NT2/D1 (cell line): ENCODE data around the gene SMIM29.

Experiments
- DNase-seq: peaks from one replicate; pipeline ENCODE4 v3.0.0-alpha.2; 2011; ENCODE audit warnings: low read depth, low spot score
- H3K27me3 ChIP-seq: 2 replicates; pipeline ENCODE4 v1.6.0; 2011; ENCODE audit warnings: mild to moderate bottlenecking; ENCODE audit not compliant: insufficient read length, insufficient read depth
- H3K36me3 ChIP-seq: 2 replicates; pipeline ENCODE4 v1.6.1; 2011; ENCODE audit warnings: mild to moderate bottlenecking, low read length, mixed read lengths; ENCODE audit not compliant: insufficient read depth, insufficient read length
- H3K4me1 ChIP-seq: 2 replicates; pipeline ENCODE4 v1.5.1; 2011; ENCODE audit not compliant: insufficient read depth, insufficient read length
- H3K4me3 ChIP-seq: 2 replicates; pipeline ENCODE4 v1.5.1; 2011; ENCODE audit warnings: low read depth; ENCODE audit not compliant: insufficient read length
- H3K9ac ChIP-seq: 2 replicates; pipeline ENCODE4 v1.6.0; 2011; ENCODE audit warnings: low read depth; ENCODE audit not compliant: insufficient read length
- H3K9me3 ChIP-seq: 2 replicates; pipeline ENCODE4 v1.5.1; 2011; ENCODE audit warnings: mild to moderate bottlenecking, low read length; ENCODE audit not compliant: insufficient read depth
- SUZ12 ChIP-seq: IDR thresholded peaks from 2 replicates; pipeline ENCODE4 v1.6.1; 2011; ENCODE audit not compliant: insufficient read length, insufficient read depth; ENCODE audit errors: extremely low read depth
- YY1 ChIP-seq: IDR thresholded peaks from 2 replicates; pipeline ENCODE4 v1.6.1; 2011; ENCODE audit not compliant: insufficient read length, insufficient read depth
- ZNF274 ChIP-seq: IDR thresholded peaks from 2 replicates; pipeline ENCODE4 v1.6.1; 2011; ENCODE audit warnings: mild to moderate bottlenecking, low read depth, low read length

Gene SMIM29

GRCh38 chr6:34218691-34219090 lies 30.1 kb downstream of the SMIM29 start:
- TF ChIP-seq ZNF274 (no peak), SUZ12 (no peak)
- Histone ChIP-seq H3K4me1 (peaks cover 6% of the 10 kb centered on the region), H3K4me3 (no peak overlapping the region), H3K36me3 (no peaks in the 10 kb centered on the region), H3K27me3 (no peaks in the 10 kb centered on the region), H3K9me3 (no peaks in the 10 kb centered on the region), H3K9ac (no peak overlapping the region)
- DNase-seq, result no peak

DNA sequence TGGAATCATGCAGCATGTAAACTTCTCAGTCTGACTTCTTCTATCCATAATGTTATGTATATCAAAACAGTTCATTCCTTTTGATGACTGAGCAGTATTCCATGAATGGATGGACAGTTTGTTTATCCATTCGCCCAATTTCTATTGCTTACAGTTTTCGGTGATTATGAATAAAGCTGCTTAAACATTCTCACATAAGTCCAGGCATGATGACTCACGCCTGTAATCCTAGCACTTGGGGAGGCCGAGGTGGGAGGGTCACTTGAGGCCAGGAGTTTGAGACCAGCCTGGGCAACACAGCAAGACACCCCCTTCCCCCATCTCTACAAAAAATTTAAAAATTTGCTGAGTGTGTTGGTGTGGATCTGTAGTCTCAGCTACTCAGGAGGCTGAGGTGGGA lies 35.0 kb downstream of the SMIM29 start:
- H3K4me3 ChIP-seq, result no peak overlapping the region
- no peak for DNase-seq
- H3K36me3 ChIP-seq, result no peaks in the 10 kb centered on the region
- no peaks in the 10 kb centered on the region for H3K4me1 ChIP-seq
- H3K9me3 ChIP-seq, result no peaks in the 10 kb centered on the region
- TF ChIP-seq ZNF274 (no peak), SUZ12 (no peak), YY1 (no peak)
- no peaks in the 10 kb centered on the region for H3K27me3 ChIP-seq
- no peak overlapping the region for H3K9ac ChIP-seq

GRCh38 chr6:34207695-34208443 lies 40.9 kb downstream of the SMIM29 start:
- H3K36me3 ChIP-seq, result no peaks in the 10 kb centered on the region
- no peaks in the 10 kb centered on the region for H3K27me3 ChIP-seq
- no peak for DNase-seq
- TF ChIP-seq YY1 (no peak), SUZ12 (no peak), ZNF274 (no peak)
- peaks cover under 1% of the 10 kb centered on the region; the same call in 1 of the 2 replicates for H3K9me3 ChIP-seq
- H3K4me1 ChIP-seq, result no peaks in the 10 kb centered on the region
- no peak overlapping the region for H3K4me3 ChIP-seq
- H3K9ac ChIP-seq, result no peak overlapping the region

GRCh38 chr6:34206726-34207125 lies 42.1 kb downstream of the SMIM29 start:
- H3K9me3 ChIP-seq, result peaks cover 10% of the 10 kb centered on the region; the same call in 1 of the 2 replicates
- no peaks in the 10 kb centered on the region for H3K36me3 ChIP-seq
- TF ChIP-seq ZNF274 (no peak), SUZ12 (no peak), YY1 (no peak)
- no peak for DNase-seq
- no peaks in the 10 kb centered on the region for H3K4me1 ChIP-seq
- H3K27me3 ChIP-seq, result no peaks in the 10 kb centered on the region
- no peak overlapping the region for H3K4me3 ChIP-seq
- H3K9ac ChIP-seq, result no peak overlapping the region

DNA sequence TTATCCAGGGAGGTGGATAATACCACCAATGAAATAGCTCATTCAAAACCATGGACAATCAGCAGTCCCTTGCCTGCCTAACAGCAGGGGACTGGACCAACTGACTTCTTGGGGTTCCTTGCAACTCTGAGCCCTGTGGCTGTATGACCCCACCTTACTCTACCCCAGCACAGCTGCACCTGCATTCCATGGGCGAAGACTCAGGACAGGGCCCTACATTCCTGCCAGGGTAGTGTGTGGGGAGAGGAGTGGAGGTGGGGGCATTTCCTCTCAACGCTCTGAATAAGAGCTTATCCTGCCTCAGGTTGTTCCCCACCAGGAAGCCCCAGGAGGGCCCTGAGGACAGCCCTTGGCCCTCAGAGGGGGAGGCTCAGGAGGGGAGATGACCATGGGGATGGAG lies 42.9 kb downstream of the SMIM29 start:
- TF ChIP-seq ZNF274 (no peak), SUZ12 (no peak), YY1 (no peak)
- Histone ChIP-seq H3K4me1 (no peaks in the 10 kb centered on the region), H3K9me3 (peaks cover 15% of the 10 kb centered on the region; the same call in 1 of the 2 replicates), H3K36me3 (no peaks in the 10 kb centered on the region), H3K4me3 (no peak overlapping the region), H3K9ac (no peak overlapping the region), H3K27me3 (no peaks in the 10 kb centered on the region)
- DNase-seq, result no peak

GRCh38 chr6:34205466-34205865 lies 43.3 kb downstream of the SMIM29 start:
- Histone ChIP-seq H3K9ac (no peak overlapping the region), H3K4me1 (no peaks in the 10 kb centered on the region), H3K4me3 (no peak overlapping the region), H3K36me3 (no peaks in the 10 kb centered on the region), H3K9me3 (peaks cover 15% of the 10 kb centered on the region; the same call in 1 of the 2 replicates), H3K27me3 (no peaks in the 10 kb centered on the region)
- no peak for DNase-seq
- no peak for TF ChIP-seq SUZ12
- TF ChIP-seq ZNF274, result no peak
- no peak for TF ChIP-seq YY1

DNA sequence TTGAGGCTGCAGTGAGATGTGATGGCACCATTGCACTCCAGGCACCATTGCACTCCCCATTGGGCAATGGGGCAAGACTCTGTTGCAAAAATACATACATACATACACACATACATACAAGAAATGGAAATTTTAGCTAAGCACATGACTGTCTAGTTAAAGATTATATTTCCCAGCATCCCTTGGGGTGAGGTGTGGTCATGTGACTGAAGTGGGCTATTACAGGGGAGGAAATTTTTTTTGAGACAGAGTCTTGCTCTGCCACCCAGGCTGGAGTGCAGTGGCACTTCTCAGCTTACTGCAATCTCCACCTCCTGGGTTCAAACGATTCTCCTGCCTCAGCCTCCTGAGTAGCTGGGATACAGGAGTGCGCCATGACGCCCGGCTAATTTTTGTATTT lies 44.1 kb downstream of the SMIM29 start:
- no peaks in the 10 kb centered on the region for H3K27me3 ChIP-seq
- no peak overlapping the region for H3K9ac ChIP-seq
- no peak for DNase-seq
- H3K36me3 ChIP-seq, result no peaks in the 10 kb centered on the region
- H3K4me3 ChIP-seq, result no peak overlapping the region
- TF ChIP-seq ZNF274 (no peak), SUZ12 (no peak), YY1 (no peak)
- peaks cover 15% of the 10 kb centered on the region; the same call in 1 of the 2 replicates for H3K9me3 ChIP-seq
- H3K4me1 ChIP-seq, result no peaks in the 10 kb centered on the region
